HG03135 (cell line): Measurements from ENCODE around the gene C10orf90.

Source experiments
- ATAC-seq: cut with Tn5 transposase; IDR thresholded peaks from one replicate; pipeline ENCODE4 v1.9.1; 2021; ENCODE audit warnings: mild to moderate bottlenecking, moderate library complexity; ENCODE audit not compliant: unreplicated experiment

The C10orf90 gene

GRCh38 chr10:126675656-126676438 lies 5.4 kb upstream of the C10orf90 start:
- ATAC-seq, result no peak

- no peak for ATAC-seq
Measured at GRCh38 chr10:126674741-126675515, 4.4 kb upstream of the C10orf90 start.

GRCh38 chr10:126673565-126673964 lies 3.1 kb upstream of the C10orf90 start:
- no peak for ATAC-seq

GRCh38 chr10:126671402-126671975 lies 996 bp upstream of the C10orf90 start:
- ATAC-seq, result no peak

GRCh38 chr10:126670895-126671261 lies 385 bp upstream of the C10orf90 start:
- no peak for ATAC-seq

GRCh38 chr10:126669168-126669567 lies 1.3 kb downstream of the C10orf90 start:
- ATAC-seq, result no peak

GRCh38 chr10:126668505-126668904 lies 2.0 kb downstream of the C10orf90 start:
- ATAC-seq, result no peak

GRCh38 chr10:126667568-126667967 lies 2.9 kb downstream of the C10orf90 start:
- no peak for ATAC-seq

GRCh38 chr10:126665207-126665606 lies 5.3 kb downstream of the C10orf90 start:
- no peak for ATAC-seq

- no peak for ATAC-seq
Measured at GRCh38 chr10:126663880-126664279, 6.6 kb downstream of the C10orf90 start.

- ATAC-seq, result no peak
Measured at GRCh38 chr10:126663328-126663727, 7.2 kb downstream of the C10orf90 start.

GRCh38 chr10:126661841-126662515 lies 8.5 kb downstream of the C10orf90 start:
- ATAC-seq, result no peak

- no peak for ATAC-seq
Measured at GRCh38 chr10:126661356-126661755, 9.1 kb downstream of the C10orf90 start.

- no peak for ATAC-seq
Measured at GRCh38 chr10:126659750-126660149, 10.7 kb downstream of the C10orf90 start.

- no peak for ATAC-seq
Measured at GRCh38 chr10:126658928-126659327, 11.6 kb downstream of the C10orf90 start.

GRCh38 chr10:126654579-126654978 lies 15.9 kb downstream of the C10orf90 start:
- no peak for ATAC-seq

GRCh38 chr10:126651467-126651866 lies 19.0 kb downstream of the C10orf90 start:
- ATAC-seq, result no peak

GRCh38 chr10:126650161-126650560 lies 20.3 kb downstream of the C10orf90 start:
- ATAC-seq, result no peak

- no peak for ATAC-seq
Measured at GRCh38 chr10:126647116-126647515, 23.4 kb downstream of the C10orf90 start.

GRCh38 chr10:126646110-126646509 lies 24.4 kb downstream of the C10orf90 start:
- ATAC-seq, result no peak

- no peak for ATAC-seq
Measured at GRCh38 chr10:126640401-126640800, 30.1 kb downstream of the C10orf90 start.
